ENCODE data around the gene SFI1.
"Not testable (repeated sequence)": the region's sequence is repeated elsewhere in the genome, so short reads cannot be mapped to it uniquely, and the experiment has no call there.

Gene SFI1, protein sequence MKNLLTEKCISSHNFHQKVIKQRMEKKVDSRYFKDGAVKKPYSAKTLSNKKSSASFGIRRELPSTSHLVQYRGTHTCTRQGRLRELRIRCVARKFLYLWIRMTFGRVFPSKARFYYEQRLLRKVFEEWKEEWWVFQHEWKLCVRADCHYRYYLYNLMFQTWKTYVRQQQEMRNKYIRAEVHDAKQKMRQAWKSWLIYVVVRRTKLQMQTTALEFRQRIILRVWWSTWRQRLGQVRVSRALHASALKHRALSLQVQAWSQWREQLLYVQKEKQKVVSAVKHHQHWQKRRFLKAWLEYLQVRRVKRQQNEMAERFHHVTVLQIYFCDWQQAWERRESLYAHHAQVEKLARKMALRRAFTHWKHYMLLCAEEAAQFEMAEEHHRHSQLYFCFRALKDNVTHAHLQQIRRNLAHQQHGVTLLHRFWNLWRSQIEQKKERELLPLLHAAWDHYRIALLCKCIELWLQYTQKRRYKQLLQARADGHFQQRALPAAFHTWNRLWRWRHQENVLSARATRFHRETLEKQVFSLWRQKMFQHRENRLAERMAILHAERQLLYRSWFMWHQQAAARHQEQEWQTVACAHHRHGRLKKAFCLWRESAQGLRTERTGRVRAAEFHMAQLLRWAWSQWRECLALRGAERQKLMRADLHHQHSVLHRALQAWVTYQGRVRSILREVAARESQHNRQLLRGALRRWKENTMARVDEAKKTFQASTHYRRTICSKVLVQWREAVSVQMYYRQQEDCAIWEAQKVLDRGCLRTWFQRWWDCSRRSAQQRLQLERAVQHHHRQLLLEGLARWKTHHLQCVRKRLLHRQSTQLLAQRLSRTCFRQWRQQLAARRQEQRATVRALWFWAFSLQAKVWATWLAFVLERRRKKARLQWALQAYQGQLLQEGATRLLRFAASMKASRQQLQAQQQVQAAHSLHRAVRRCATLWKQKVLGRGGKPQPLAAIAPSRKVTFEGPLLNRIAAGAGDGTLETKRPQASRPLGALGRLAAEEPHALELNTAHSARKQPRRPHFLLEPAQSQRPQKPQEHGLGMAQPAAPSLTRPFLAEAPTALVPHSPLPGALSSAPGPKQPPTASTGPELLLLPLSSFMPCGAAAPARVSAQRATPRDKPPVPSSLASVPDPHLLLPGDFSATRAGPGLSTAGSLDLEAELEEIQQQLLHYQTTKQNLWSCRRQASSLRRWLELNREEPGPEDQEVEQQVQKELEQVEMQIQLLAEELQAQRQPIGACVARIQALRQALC

DNA sequence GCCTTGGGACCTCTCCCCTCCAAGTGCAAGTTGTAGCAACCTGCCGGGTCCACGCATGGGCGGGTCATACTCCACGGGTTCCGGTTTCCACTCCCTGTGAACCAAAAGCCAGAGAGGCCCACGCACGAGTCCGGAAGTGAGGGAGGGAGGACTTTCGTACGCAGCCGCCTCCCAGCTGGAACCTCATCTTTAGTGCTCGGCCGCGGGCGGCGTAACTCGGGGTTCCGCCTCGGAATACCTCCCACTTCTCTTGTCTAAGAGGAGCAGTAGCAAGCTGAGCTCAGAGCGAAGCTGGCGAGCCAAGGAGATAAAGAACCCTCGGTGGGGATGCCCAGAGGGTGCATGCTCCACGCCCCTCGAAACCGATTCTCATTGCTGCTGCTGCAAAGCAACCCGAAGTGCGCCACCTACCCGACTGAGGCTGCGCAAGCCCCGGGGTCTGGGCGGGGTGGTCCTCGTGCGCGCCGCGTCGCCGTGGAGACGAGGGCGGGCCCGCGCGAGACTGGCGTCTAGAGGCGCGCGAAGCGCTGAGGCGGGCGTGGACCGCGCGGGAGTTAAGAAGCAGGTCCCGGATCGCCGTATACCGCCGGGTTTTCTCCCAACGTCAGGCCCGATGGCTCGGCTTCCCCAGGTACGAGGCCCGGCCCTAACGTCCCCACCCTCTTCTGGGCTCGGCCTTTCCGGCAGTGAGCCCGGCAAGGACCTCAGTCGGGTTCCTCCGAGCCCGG lies at the start of gene SFI1:
TSS of gene SFI1 (plus strand) at position 530 of the 728 bp plus-strand sequence. CDS start 11,749 bp downstream, outside the sequence.
- peak; percentile 80 for DNase-seq (ENCODE audit: low spot score)

DNA sequence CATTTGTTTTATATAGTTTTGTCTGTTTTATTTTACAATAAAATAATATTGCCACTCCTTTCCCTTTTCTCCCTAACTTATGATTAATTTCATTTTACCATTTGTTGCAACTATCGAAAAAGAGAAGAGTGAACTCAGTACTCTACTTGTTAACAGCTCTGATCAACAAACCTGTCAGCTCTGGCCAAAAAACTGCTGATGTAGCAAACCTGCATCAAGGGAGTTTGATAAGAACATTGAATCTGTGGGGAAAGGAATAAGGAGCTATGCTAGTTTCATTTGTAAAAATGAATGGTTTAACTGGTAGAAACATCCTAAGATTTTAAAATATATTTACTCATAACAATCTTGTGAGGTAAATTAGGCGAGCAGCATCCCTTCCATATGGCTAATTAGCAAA lies 49.6 kb upstream of the SFI1 start:
- no peak for DNase-seq (ENCODE audit: low spot score)

GRCh38 chr22:31447337-31447736 lies 49.0 kb upstream of the SFI1 start:
- no peak for DNase-seq (ENCODE audit: low spot score)

- no peak for DNase-seq (ENCODE audit: low spot score)
These were observed 48.0 kb upstream of the SFI1 start for GRCh38 chr22:31448382-31448781.

DNA sequence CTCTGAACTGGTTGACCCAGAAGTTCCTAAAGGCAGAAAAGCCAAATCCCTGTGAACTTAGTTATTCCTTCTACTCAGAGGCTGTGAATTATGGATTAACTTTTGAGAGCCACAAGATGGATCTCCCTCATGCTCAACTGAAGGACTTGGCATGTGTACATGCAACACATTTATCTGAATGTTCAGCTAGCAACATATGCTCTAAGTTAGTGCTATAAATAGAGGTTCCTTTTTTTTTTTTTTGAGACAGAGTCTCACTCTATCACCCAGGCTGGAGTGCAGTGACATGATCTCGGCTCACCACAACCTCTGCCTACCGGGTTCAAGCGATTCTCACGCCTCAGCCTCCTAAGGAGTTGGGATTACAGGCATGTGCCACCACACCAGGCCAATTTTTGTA lies 46.8 kb upstream of the SFI1 start:
- DNase-seq (ENCODE audit: low spot score): no peak

- DNase-seq (ENCODE audit: low spot score): peak; percentile 19
These were observed 44.4 kb upstream of the SFI1 start for GRCh38 chr22:31451709-31452571.

DNA sequence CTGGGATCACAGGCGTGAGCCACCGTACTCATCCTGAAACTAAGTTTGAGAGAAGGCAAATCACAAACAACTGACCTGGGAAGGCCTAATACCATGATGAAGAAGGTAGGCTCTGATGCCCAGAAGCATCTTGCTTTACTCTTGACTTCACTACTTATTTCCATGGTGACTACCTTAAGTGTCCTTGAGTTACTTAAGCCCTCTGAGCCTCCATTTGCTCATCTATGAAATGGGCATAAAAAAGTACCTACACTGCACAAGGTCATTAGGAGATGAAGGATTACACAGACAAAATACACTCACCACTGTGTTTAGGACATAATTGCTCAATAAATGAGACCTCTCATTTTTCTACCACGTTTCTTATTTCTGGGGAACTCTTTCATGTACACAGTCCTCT lies 34.6 kb upstream of the SFI1 start:
- DNase-seq (ENCODE audit: low spot score): no peak

GRCh38 chr22:31465307-31465706 lies 31.0 kb upstream of the SFI1 start:
- no peak for DNase-seq (ENCODE audit: low spot score)

DNA sequence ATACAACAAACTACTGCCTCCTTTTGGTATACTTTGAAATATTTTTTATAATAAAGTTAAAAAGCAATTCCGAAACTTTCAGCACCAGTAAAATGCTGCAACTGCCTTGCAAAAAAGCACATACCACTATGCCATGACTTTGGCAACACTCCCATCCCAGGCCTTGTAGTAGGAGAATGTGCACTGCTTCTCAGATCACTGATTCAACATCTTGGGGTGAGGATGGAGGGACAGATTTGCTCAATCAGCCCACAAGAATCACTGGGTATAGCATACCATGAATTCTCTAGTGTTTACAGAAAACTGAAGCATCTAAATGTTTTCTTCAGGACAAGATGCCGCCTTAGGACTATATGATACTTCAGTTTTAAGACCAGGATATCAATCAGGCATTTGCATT lies 21.6 kb upstream of the SFI1 start:
- DNase-seq (ENCODE audit: low spot score): no peak

DNA sequence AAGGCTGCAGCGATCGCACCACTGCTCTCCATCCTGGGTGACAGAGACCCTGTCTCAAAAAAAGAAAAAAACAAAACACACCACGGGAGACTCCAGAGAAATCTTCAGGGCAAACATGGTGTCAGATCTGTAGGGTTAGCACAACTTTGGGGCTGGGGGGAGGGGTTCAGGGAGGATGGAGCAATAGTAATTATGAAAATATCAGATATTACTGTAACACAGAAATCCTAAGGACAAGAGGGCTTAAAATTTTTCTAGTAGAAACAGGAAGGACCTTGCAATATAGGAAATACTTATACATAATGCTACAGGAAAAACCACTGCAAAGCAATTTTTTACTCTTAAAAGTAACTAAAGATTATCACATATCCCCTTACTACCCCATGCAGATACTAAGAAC lies 20.5 kb upstream of the SFI1 start:
- DNase-seq (ENCODE audit: low spot score): no peak

DNA sequence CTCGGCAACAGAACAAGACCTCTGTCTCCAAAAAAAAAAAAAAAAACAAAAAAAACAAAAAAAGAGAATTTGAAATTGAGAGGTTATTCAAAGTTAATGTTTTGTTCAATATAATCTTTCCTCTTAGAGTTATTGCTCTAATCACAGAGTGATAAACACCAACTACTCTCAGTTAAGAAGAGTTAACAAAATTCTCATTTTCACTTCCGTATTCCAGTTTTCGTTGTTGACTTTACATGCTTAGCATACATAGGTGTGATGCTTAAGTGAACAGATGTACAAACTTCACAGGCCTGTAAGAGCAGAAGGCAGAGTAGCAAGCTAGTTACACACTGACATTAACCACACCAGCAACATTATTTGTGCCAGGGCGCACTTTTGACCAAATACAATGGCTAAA lies 19.0 kb upstream of the SFI1 start:
- no peak for DNase-seq (ENCODE audit: low spot score)

DNA sequence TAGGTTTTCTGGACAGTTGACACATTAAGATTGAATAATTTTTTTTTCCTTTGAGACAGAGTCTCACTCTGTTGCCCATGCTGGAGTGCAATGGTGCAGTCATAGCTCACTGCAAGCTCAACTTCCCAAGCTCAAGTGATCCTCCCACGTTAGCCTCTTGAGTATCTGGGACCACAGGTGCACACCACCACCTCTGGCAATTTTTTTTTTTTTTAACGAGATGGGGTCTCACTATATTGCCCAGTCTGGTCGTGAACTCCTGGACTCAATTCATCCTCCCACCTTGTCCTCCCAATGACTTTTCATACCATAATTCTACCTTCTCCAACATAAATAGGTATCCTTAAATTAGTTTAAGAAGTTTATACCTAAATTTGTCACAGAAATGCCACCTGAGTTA lies 15.2 kb upstream of the SFI1 start:
- no peak for DNase-seq (ENCODE audit: low spot score)

GRCh38 chr22:31482470-31482869 lies 13.9 kb upstream of the SFI1 start:
- not testable (repeated sequence) for DNase-seq (ENCODE audit: low spot score)

GRCh38 chr22:31486369-31486768 lies 10.0 kb upstream of the SFI1 start:
- not testable (repeated sequence) for DNase-seq (ENCODE audit: low spot score)

DNA sequence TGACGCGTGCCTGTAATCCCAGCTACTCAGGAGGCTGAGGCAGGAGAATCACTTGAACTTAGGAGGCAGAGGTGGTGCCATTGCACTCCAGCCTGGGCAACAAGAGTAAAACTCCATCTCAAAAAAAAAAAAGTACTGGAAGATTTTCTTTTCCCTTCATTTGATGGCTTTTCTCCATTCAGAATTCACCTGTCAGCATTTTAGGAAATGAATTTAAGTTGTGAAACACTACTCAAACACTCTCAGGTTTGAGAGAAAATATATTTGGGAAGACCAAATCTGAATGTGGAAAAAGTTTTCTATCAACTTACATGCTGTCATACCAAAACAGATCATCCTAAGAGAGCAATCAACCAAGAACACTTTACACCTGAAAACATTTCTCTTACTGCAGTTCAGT lies 9.4 kb upstream of the SFI1 start:
- no peak for DNase-seq (ENCODE audit: low spot score)

- DNase-seq (ENCODE audit: low spot score): no peak
These were observed 7.9 kb upstream of the SFI1 start for GRCh38 chr22:31488346-31488883.

- DNase-seq (ENCODE audit: low spot score): peak; percentile 43
These were observed 7.2 kb upstream of the SFI1 start for GRCh38 chr22:31488988-31489617.

DNA sequence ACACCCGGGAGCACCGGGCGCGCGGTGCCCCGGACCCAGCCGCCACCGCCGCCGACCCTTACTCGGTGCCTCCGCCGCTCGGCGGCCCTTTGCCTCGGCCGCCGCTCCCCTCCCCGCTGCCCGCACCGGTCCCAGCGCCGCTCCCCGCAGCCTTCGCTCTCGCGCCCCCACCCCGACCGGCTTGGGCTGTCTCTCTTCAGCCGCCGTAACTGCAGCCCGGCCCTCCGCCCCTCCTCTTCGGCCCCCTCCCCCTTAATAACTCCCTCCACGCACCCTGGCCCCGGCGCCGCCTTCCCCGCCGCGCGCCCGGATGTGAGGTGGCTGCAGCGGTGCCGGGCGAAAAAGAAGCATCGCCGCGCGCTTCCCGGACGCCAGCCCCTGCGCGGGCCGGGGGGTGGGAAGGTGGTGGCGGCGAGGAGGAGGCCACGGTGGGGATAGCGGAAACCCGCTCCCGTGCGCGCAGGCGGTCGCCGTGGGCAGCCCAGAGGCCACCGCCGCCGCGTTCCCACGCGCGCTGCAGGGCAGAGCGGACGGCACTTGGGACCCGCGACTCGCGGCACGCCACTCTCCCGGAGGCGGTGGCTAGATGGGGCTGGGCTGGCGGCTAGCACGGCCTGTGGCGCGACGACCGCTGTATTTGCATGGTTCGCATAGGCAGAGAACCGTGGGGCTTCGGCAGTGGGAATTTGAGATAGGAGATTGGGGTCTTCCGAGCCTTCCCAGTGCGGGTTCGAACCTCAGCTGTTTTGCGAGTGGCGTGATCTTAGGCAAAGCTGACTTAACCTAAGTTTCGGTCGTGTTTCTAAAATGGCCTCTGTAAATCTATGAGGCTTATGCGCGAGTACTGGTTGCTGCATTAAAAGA lies 6.5 kb upstream of the SFI1 start, which contains the start of gene EIF4ENIF1:
TSS of gene EIF4ENIF1 (minus strand) at position 211 of the 864 bp plus-strand sequence. CDS start 1,124 bp downstream, outside the sequence.
- DNase-seq (ENCODE audit: low spot score): peak; percentile 88

DNA sequence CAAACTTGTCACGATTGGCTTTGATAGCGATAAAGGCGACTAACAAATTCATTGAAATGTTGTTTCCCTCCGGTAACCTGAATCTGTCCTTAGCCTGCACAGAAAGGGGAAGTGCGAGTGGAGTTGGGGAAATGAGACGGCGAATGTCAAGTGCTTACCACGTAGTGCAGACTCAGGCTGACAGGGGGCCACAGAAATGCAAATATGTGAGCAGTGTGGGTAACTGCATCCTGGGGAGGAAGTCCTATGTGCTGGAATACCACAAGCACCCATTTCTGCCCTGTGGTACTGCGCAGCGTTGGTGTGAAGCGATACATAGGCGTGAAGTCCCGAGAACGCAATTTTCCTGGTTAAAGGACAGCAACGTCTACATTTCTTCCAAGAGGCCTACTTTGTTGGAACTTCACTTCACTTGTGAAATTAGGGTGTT lies 5.8 kb upstream of the SFI1 start:
- DNase-seq (ENCODE audit: low spot score): peak; percentile 62

Data from HuH-7.5 (cell line).